GM23338 (cell line): ENCODE results near the gene BCAS3.

Experiments used
- POLR2AphosphoS5 ChIP-seq: IDR thresholded peaks from 2 replicates; pipeline ENCODE4 v1.6.1; 2016; ENCODE audit warnings: antibody characterized with exemption, low read depth
- TF ChIP-seq, protein P1 (sequence below), 2 experiments: fragments of 200-600 bp in 1 of 2; sonication (generic) in 1 of 2; conservative IDR thresholded peaks; 2 replicates each; pipeline versions ENCODE4 v1.5.1 to v1.6.1; 2016 to 2017; ENCODE audit warnings: antibody characterized with exemption in 2 of 2, low read depth in 2 of 2, mild to moderate bottlenecking in 2 of 2, moderate library complexity in 1 of 2

DNA sequence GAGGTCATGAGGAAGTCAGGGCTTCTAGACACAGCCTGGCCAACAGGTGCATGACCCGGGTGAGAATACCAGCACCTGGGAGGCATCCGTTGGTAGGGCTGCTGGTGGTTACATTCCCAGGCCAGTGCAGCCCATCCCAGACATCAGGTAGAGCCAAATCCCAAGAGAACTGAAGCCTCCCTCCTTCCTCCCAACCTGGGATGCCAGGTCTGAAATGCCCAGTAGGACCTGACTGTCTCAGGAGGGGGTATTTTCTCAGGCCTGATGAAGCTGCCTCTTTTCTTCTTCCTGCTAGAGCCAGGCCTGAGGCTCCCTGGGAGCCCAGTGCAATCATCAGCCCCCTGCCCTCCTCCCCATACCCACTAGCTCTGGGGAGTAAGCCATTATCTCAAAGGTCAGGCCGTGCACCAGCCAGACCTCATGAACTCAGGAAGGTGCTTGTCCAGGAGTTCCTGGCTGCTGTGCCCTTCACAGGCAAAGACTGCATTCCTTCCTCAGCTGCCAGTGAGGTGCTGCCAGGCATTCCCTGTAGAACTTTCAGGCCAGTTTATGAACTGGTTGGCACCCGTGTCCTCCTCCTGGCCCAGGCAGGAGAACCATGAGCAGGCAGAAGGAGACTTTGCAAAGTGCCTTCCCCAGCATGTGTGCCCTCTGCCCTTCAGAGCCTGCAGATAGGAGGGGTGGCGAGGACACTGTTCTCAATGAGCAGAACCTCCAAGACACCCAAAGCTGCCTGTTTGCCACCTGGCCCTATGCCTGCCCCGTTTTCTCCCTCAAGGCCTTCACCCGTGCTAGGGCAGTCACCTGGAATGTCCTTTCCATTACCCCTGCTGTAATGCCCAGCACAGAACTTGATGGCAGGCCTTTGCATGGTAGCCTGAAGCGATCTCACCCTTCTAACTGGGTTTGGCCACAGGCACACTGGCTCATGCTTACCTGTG is 729.6 kb downstream of the BCAS3 start:
- TF ChIP-seq POLR2AphosphoS5, result no peak
- TF ChIP-seq, protein P1, sequence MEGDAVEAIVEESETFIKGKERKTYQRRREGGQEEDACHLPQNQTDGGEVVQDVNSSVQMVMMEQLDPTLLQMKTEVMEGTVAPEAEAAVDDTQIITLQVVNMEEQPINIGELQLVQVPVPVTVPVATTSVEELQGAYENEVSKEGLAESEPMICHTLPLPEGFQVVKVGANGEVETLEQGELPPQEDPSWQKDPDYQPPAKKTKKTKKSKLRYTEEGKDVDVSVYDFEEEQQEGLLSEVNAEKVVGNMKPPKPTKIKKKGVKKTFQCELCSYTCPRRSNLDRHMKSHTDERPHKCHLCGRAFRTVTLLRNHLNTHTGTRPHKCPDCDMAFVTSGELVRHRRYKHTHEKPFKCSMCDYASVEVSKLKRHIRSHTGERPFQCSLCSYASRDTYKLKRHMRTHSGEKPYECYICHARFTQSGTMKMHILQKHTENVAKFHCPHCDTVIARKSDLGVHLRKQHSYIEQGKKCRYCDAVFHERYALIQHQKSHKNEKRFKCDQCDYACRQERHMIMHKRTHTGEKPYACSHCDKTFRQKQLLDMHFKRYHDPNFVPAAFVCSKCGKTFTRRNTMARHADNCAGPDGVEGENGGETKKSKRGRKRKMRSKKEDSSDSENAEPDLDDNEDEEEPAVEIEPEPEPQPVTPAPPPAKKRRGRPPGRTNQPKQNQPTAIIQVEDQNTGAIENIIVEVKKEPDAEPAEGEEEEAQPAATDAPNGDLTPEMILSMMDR (conservative IDR thresholded peaks at IDR 0.05; ENCODE audit: low read depth in 2 of 2), result no peak
